ENCODE data around the gene ABCC8.

ABCC8 gene

DNA sequence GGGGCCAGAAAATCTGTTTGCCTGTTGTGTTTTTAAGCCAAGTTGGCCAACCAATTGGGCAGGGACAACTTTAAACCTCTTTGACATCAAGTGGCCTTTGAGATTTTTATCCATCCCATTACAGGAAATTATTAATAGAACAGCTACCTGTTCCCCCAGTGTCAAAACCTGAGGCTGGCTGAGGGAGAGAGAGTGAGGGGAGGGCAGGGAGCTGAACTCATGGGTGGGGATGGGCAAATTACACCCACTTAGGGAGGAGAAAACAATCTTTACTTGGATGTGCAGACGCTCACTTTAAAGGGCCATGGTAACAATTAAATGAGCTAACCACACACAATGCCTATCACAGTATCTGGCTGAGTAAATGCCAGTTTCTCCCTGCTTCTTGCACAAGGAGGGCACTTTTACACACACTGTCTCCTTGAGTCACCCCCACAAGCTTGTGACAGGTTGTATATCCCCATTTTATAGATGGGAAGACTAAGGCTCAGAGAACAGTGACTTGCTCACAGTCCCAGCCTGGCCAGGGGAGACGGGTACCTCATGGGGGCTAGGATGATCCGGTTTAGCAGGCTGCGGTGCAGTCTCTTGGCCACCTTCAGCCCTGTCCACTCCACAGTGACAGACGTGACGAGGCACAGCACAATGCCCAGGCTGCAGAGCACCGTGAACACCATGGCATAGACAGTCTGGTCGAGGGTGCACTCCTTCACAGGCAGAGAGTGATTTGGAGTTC, 70.4 kb downstream of the ABCC8 start:
- no peak for DNase-seq (ENCODE audit: low read depth in 2 of 3, low spot score in 2 of 3)

DNA sequence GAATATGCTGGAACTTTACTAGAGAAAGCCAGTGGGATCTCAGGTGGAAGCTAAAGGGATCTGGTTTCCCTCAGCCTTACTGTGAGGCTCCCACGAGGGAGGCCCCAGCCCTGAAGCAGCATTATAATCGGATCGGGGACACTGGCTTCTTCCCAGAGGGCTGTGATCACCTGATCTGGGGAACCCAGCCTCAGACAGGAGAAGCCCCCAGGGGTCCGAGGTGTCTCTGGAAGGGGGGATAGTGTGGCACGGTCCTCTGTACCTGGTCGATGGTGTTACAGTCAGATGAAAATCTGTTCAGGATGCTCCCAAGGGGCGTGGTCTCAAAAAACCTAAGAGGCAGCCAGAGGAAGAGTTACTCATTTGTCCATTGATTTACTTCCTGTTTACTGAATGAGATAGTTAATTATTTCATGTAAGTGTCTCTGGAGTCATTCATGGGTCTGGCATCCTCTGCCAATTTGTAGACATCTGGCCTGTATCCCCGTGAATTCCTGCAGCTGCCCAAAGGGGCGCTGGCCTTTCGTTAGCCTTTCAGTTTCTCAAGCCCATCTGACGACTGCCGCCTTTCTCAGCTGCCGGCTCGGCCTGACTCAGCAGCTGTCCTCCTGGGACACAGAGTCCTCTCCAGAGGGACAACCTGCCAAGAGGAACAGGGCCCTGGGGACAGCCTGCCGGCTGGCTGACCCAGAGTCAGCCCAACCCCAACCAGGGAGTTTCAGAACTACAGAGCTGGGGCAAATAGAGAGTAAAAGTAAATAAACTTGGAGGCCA, 71.2 kb downstream of the ABCC8 start:
- DNase-seq (ENCODE audit: low read depth in 2 of 3, low spot score in 2 of 3), result no peak

DNA sequence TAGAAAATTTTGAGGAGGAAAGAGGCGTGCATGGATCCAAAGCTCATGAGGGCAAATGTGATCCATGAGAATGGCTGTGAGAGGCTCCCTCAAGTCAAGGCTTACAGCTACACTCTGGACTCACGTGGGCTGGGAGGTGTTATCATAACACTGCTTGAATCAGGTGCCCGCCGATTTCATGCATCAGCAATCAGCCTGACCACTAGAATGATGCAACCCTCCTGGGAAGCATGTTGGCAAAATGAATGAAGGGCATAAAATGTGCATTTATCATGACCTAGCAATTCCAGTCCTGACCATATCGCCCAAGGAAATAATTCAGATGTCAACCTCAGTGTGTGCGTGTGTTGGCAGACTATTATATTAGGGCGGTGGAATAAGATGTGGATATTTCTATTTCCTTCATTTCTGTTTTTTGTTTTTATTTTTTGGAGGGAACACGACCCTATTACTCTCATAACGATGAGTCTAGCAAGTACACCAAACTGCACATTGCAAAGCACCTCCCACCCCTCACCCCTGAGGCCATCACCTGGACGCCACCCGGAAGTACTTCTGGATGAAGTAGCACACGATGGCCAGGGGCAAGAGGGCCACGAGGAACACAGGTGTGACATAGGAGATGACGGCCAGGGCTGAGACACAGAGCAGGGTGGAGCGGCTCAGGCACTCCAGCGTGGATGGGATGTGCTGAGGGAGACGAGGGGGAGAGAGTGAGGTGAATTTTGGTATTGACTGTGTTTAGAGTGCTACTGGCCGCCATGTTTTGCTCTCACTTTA, 72.5 kb downstream of the ABCC8 start:
- DNase-seq (ENCODE audit: low read depth in 2 of 3, low spot score in 2 of 3), result no peak

DNA sequence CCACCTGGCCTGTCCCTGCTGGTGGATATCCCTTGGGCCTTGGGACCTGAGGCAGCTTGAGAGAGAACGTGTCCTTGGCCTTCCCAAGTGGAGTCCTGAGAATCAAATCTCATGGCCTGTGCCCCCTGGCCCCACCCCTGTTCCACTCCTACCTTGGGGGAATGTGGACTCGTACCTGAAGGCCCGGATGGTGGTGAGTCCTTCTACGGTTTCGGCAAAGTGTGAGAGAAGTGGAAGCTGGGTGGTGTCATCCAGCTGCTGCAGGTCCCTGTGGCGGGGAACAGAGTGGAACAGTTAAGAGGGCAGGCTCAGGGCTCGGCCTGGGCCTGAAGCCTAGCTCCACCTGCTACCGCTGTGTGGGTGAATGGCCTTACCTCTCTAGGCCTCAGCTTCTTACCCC, 74.2 kb downstream of the ABCC8 start:
- DNase-seq (ENCODE audit: low read depth in 2 of 3, low spot score in 2 of 3), result no peak

DNA sequence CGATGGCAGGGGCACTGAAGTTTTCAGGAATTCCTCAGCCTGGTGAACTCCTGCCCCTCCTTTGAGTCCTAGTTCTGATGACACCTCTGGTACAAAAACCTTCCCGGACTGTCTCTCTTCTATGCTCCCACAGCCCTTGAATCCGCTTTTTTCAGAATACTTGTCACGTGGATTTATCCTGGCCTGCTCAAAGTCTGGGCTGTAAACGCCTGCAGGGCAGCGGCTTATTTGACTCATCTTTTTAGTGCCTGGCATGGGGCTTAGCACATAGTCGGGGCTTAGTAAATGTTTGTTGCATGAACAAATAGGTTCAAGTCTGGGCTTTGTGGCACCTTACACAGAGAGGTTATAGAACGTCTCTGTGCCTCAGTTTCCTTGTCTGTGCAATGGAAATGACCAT, 74.8 kb downstream of the ABCC8 start:
- no peak for DNase-seq (ENCODE audit: low read depth in 2 of 3, low spot score in 2 of 3)

DNA sequence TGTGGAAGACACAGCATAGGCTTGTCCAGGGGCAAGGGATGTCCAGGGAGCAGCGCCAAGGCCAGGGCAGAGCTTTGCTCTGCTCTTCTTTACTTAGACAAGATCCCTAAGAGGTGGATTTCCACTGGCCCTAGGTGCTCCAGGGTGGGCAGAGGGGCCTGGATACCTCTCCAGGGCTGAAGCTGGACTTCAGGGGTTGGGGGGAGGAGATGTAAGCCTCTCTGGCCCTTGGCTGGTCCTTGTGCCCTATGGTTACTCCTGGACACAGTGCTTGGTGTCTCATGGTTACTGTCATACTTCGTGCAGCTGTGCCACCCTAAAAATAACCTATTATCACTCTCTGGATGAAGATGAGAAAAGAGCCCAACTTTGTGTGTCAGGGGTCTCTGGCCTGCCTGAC, 75.3 kb downstream of the ABCC8 start:
- no peak for DNase-seq (ENCODE audit: low read depth in 2 of 3, low spot score in 2 of 3)

DNA sequence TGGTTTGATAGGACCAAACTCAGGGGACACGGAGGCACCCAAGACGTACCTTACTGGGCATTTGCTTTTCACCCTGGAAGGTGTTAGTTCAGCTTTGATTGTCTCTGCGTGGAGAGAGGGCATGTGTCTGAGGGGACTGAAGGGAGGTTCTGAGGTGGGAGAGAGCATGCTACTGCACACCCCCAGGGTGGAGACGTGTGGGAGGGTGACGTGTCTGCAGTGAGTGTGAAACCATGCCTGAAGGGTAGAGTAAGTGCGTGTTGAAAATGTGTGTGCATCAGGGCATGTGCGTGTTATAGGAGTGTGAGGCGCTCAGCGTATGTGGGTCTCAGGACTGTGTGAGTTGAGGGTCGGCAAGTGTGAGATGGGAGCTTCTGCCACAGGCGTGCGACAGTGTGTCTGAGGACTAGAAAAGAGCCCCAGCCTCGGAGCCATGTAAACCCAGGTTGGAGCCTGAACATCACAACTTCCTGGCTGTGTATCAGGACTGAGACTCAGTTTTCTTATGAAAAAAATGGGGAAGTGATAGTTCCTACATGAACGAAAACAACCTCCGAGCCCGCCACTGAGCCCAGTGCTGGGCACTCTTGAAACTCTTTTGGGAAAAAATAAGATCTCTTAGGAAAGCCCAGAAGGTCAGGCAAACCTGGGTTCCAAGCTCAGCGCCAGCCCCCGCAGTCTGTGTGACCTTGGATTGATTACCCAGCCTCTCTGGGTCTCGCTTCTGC, 76.4 kb downstream of the ABCC8 start:
- DNase-seq (ENCODE audit: low read depth in 2 of 3, low spot score in 2 of 3), result no peak

DNA sequence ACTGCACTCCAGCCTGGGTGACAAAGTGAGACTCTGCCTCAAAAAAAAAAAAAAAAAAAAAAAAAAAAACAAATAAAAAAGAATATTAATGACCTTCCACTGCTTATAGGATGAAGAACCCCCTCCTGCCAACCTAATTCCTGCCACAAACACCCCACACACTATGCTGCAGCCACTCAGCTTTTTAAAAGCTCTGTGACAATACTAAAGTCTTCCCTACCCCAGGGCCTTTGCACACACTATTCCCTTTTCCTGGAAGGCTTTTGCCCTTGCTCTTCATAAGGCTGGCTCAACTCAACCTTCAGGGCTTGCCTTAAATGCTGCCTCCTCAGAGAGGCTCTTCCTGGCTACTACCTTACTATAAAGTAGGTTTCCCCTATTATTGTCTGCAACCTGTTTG, 77.4 kb downstream of the ABCC8 start:
- no peak for DNase-seq (ENCODE audit: low read depth in 2 of 3, low spot score in 2 of 3)

DNA sequence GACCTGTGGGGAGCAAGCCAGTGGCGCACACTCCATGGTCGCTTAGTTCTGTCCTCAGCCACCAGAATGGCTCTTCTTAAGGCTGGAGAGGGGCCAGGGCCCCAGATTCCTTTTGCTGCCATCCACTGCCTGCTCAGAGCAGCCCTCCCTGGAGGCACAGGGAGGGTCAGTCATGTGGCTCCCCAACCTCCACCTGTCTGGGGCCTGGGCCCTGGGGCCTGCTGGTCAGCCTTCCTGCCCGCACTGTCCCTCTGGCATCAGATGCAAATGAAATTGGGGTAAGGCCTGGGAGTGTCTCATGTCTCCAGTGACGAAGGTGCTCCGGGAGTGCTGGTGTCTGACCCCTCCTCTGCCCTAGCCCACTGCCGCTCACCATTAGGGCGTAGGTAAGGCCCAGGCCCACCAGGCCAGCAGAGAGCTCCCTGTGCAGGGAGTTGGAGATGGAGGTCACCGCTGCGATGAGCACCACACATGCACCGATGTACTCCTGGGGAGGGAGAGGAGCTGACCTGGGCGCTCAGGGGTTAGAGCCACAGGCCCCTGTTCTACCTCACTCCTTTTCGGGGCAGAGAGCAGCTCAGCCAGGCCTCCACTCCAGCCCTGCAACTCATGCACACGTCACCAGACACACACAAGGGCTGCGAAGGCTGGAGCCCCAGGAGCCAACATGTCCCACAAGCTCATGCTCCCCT, 79.2 kb downstream of the ABCC8 start:
- no peak for DNase-seq (ENCODE audit: low read depth in 2 of 3, low spot score in 2 of 3)

DNA sequence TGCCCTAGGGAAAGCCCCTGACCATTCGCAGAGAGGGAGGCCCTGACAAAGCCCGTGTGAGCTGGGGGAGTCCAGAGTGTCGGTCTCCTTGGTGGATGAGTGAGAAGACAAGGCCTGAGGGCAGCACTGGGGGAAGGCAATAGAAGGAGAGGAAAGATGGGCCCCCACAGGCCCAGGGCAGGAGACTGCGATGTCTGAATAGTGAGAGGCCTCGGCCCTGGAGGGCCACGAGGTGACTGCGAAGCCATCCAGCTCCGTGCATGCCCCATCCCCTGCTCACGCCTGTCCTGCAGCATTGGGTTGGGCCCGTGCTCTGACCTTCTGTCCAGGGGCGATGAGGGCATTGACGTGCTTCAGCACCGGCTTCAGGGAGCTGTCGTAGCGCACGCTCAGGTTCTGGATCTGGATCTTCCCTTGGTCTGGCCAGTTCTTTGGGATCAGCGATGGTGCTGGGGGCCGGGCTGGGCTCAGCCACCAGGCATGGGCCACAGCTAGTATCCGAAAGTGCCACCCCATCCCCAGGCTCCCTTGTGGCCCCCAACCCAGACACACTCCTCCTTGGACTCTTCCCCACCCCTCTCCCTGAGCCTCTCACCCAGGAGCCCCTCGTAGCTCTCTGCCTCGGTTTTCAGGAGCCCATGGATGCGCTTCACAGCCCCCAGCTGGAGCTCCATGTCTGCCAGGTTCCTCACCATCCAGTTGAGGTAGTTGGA, 79.9 kb downstream of the ABCC8 start:
- DNase-seq (ENCODE audit: low read depth in 2 of 3, low spot score in 2 of 3), result no peak

DNA sequence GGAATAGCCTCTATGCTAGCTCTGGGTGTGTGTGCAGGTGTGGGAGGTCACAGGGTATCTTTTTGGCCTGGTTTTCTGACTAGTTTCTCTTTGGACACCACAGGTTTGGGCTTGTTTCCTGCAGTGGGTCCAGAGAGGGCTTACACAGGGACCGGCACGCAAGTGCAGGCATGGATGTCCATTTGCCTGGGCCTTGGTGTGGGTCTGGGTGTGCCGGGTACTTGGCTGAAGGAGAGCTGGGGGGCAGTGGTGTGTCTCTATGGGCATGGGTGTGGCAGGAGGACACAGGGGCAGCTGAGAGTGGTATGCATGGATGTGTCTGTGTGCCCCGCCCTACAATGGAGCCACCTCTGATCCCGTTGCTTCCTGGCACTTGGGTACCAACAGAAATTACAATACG, 80.7 kb downstream of the ABCC8 start:
- no peak for DNase-seq (ENCODE audit: low read depth in 2 of 3, low spot score in 2 of 3)

DNA sequence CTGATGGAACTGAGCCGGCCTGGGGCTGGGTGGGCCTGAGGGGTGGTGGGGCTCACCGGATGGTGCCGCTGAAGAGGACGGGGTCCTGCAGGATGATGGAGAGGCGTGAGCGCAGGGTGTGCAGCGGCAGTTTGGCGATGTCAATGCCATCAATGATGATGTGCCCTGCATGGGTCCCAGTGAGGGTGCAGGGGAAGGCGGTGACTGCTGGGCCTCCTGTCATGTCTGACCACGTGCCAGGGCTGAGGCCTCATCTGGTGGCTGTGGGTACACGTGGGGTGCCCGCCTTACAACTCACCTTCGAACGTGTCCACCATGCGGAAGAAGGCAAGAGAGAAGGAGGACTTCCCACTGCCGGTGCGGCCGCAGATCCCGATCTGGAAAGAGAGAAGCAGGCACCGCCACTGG, 81.1 kb downstream of the ABCC8 start:
- no peak for DNase-seq (ENCODE audit: low read depth in 2 of 3, low spot score in 2 of 3)

DNA sequence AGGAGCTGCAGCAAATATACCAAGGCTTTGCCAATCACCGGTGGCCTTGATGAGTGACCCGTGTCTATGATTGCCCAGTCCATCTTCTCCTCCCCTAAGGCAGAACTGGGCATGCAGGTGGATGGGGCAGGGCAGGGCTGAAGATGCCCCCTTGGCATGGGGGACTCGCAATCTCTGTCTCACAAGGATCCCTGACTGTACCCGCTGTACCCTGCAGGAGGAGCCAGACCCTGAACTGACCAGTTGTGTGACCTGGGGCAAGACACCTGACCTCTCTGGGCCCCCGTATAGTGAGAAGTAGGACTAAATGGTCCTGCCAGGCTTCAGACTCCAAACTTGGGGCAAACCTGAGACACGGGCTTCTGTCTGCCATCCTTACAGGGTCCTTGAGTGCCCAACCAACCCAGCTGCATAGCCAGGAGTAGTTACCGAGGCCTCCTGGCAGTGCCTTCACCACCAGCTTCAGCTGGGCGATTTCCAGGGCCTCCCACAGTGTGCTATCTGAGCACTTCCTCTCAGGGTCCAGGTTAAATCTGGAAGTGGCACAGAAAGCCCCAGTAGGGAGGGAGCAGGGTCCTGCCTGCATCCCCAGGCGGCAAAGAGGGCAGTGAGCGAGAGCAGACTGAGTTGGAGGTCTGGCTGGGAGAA, 81.8 kb downstream of the ABCC8 start:
- DNase-seq (ENCODE audit: low read depth in 2 of 3, low spot score in 2 of 3), result no peak

DNA sequence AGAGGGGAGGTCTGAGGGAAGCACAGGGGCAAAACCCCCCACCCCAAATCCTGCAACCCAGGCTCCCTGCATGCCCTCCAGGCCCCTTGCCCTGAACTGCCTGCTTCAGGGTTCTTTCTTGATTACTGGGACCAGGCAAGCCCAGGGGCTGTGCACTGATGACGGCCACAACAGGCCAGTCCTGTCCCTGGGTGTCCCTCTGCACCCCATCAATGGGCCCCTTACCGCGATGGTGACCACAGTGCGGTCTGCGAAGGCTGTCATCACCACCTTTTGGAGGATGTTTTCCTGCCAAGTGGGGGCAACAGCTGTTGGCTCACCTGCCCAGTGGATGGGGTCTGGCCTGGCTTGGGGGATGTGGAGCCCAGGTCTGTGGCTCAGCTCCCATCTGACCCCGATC, 83.2 kb downstream of the ABCC8 start:
- DNase-seq (ENCODE audit: low read depth in 2 of 3, low spot score in 2 of 3), result no peak

DNA sequence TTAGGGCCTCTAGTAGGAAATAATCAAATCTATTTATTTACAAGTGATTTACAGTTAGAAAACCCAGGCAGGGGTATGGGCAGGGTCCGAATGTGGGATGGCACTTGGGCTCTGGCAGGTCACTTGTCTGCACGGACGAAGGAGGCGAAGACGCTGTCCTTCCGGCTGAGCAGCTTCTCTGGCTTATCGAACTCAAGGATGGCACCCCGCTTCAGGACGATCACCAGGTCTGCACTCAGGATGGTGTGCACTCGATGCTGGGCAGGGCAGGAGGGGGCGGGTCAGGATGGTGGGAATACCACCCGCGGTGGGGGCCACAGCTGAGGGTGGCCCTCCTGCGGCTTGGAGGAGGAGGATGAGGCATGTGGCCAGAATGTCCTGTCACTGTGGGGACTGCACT, 83.8 kb downstream of the ABCC8 start:
- DNase-seq (ENCODE audit: low read depth in 2 of 3, low spot score in 2 of 3), result no peak

DNA sequence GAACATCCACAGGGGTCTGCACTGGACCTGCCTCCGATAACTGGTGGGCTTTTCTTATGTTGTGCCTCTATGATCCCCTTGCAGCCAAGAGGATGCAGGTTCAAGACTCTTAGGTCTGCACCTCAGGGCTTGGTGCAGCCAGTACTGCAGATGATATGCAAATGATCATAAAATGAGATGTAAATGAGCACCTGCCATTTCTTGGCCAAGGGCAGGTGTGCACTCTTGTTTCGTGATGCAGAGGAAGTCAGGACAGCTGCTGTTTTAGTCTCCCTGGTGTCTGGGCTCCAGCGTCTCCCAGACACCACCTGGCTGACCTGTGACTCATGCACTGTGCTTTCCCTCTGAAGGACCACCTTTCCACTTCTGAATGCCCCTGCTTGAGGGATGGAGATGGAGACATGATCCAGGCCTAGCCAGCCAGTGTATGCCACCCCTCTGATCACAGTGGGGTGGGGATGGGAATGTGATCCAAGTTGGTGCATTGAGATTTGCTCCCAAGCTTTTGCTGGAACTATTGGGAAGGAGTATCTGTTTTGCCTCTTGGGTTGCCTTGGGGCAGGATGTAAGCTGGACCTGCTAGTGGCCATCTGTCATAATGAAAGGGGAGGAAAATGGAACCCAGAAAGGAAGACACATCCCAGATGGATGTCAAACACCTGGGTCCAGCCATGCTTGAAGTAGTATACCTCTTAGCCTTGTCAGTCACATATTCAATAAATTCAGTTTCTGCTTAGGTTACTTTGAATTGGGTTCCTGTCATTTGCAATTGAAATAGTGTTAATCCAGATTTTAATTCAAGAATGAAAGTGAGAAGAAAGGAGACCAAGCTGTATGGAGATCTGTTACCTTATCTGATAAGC, 84.9 kb downstream of the ABCC8 start:
- DNase-seq (ENCODE audit: low read depth in 2 of 3, low spot score in 2 of 3), result no peak

DNA sequence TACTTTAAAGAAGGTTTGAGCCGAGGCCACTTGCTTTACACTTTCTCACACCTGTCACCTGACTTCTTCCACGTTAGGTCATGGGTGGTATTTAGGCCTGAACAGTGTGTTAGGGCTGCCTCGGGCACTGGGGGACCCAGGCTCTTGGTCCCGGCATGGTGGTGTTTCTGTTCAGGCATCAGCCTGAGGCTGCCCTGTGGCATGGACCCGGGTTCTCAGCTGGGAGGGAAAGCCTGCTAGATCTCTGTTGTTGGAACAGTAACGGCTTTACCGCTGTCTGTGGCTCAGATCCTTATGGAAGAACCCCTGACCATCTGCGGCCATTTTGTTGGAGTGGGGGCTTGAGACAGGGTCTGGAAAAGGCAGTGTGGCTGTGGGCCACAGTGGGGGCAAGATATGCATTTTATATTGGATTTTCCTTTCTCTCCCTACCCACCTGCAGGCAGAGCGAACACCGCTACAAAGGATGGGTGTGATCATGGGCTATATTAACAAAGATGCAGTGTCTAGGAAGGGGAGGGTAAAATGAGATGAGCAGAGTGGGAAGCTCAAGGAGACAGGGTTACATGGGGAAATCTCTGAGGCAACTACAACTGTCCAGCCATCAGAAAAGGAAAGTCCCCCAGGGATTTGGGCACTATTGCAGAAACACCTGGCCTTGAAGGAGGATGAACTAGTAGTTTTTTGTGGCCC, 86.5 kb downstream of the ABCC8 start:
- DNase-seq (ENCODE audit: low read depth in 2 of 3, low spot score in 2 of 3), result no peak

All from activated CD8-positive, alpha-beta memory T cell treated with anti-CD3 and anti-CD28 coated beads for 48 hours (primary cell).